H9 (cell line): ENCODE results near the gene SLC44A2. TPM values are rescaled to one million over a fixed set of nuclear protein-coding genes. Genes with fewer than 3 reads are reported as not detected.

Experiments used
- DNase-seq: peaks from one replicate; pipeline ENCODE4 v3.0.0-alpha.2; 2017
- H2AFZ ChIP-seq: one replicate; pipeline ENCODE4 v1.6.1; 2013; ENCODE audit warnings: mild to moderate bottlenecking, low read length, control low read depth, moderate library complexity
- H2AK5ac ChIP-seq: 2 replicates; pipeline ENCODE4 v1.6.1; 2013; ENCODE audit warnings: low read length, control low read depth, mixed read lengths; ENCODE audit not compliant: insufficient read length
- H2BK120ac ChIP-seq: one replicate; pipeline ENCODE4 v1.6.1; 2013; ENCODE audit warnings: low read depth, mild to moderate bottlenecking, low read length, control low read depth, inconsistent platforms; ENCODE audit not compliant: poor library complexity, severe bottlenecking
- H2BK12ac ChIP-seq: 2 replicates; pipeline ENCODE4 v1.6.1; 2013; ENCODE audit warnings: low read length, control low read depth, mixed read lengths, low read depth; ENCODE audit not compliant: insufficient read length
- H2BK15ac ChIP-seq: 2 replicates; pipeline ENCODE4 v1.6.1; 2013; ENCODE audit warnings: low read depth, low read length, control low read depth
- H2BK20ac ChIP-seq: one replicate; pipeline ENCODE4 v1.6.1; 2013; ENCODE audit warnings: low read depth, mild to moderate bottlenecking, low read length, control low read depth, inconsistent platforms; ENCODE audit not compliant: poor library complexity, severe bottlenecking
- H2BK5ac ChIP-seq: 2 replicates; pipeline ENCODE4 v1.6.1; 2013; ENCODE audit warnings: low read length, control low read depth, mixed read lengths; ENCODE audit not compliant: insufficient read length
- H3K14ac ChIP-seq: 2 replicates; pipeline ENCODE4 v1.6.1; 2013; ENCODE audit warnings: low read length, control low read depth; ENCODE audit not compliant: insufficient read depth
- H3K18ac ChIP-seq: 2 replicates; pipeline ENCODE4 v1.6.1; 2013; ENCODE audit warnings: low read depth, mild to moderate bottlenecking, mixed read lengths, low read length, control low read depth; ENCODE audit not compliant: insufficient read length
- H3K23ac ChIP-seq: 2 replicates; pipeline ENCODE4 v1.6.1; 2013; ENCODE audit warnings: low read length, control low read depth, mixed read lengths, low read depth; ENCODE audit not compliant: insufficient read length
- H3K23me2 ChIP-seq: 2 replicates; pipeline ENCODE4 v1.6.1; 2013; ENCODE audit warnings: low read depth, mild to moderate bottlenecking, mixed read lengths, low read length, control low read depth; ENCODE audit not compliant: insufficient read length, poor library complexity, severe bottlenecking
- H3K27ac ChIP-seq: 2 replicates; pipeline ENCODE4 v1.5.1; 2013; ENCODE audit warnings: low read length, control low read depth, mixed read lengths, low read depth; ENCODE audit not compliant: insufficient read length
- H3K27me3 ChIP-seq: 2 replicates; pipeline ENCODE4 v1.6.1; 2013; ENCODE audit warnings: low read length, control low read depth, inconsistent platforms; ENCODE audit not compliant: insufficient read depth
- H3K4ac ChIP-seq: 2 replicates; pipeline ENCODE4 v1.6.1; 2013; ENCODE audit warnings: low read depth, mild to moderate bottlenecking, control low read depth, inconsistent platforms, low read length, moderate library complexity
- H3K4me1 ChIP-seq: 2 replicates; pipeline ENCODE4 v1.6.1; 2013; ENCODE audit warnings: low read length, control low read depth, inconsistent platforms; ENCODE audit not compliant: insufficient read depth
- H3K4me2 ChIP-seq: 2 replicates; pipeline ENCODE4 v1.6.1; 2013; ENCODE audit warnings: low read length, control low read depth, mixed read lengths; ENCODE audit not compliant: insufficient read length, insufficient read depth
- H3K56ac ChIP-seq: 2 replicates; pipeline ENCODE4 v1.6.1; 2013; ENCODE audit warnings: low read depth, mild to moderate bottlenecking, mixed read lengths, low read length, control low read depth; ENCODE audit not compliant: insufficient read length
- H3K79me1 ChIP-seq: 2 replicates; pipeline ENCODE4 v1.6.1; 2013; ENCODE audit warnings: low read depth, mild to moderate bottlenecking, moderate library complexity, low read length, control low read depth, inconsistent platforms; ENCODE audit not compliant: insufficient read depth, poor library complexity, severe bottlenecking
- H3K79me2 ChIP-seq: 2 replicates; pipeline ENCODE4 v1.6.1; 2013; ENCODE audit warnings: low read length, control low read depth, inconsistent platforms; ENCODE audit not compliant: insufficient read depth
- H3K9ac ChIP-seq: 2 replicates; pipeline ENCODE4 v1.6.1; 2013; ENCODE audit warnings: low read length, control low read depth, mixed read lengths; ENCODE audit not compliant: insufficient read length; ENCODE audit errors: extremely low read depth
- H3K9me3 ChIP-seq: one replicate; pipeline ENCODE4 v1.6.1; 2013; ENCODE audit warnings: low read depth, low read length, inconsistent platforms; ENCODE audit not compliant: control insufficient read depth
- H3T11ph ChIP-seq: one replicate; pipeline ENCODE4 v1.6.1; 2013; ENCODE audit warnings: mild to moderate bottlenecking, low read length, control low read depth, inconsistent platforms
- H4K20me1 ChIP-seq: one replicate; pipeline ENCODE4 v1.6.1; 2013; ENCODE audit not compliant: control insufficient read depth, insufficient read length, insufficient read depth
- H4K5ac ChIP-seq: 2 replicates; pipeline ENCODE4 v1.6.1; 2013; ENCODE audit warnings: low read depth, mild to moderate bottlenecking, mixed read lengths, low read length, control low read depth; ENCODE audit not compliant: insufficient read length
- H4K8ac ChIP-seq: replicated peaks from 2 replicates; pipeline ENCODE4 v1.6.1; 2013; ENCODE audit warnings: low read length, control low read depth, mixed read lengths, low read depth; ENCODE audit not compliant: insufficient read length
- H4K91ac ChIP-seq: 2 replicates; pipeline ENCODE4 v1.6.1; 2013; ENCODE audit warnings: low read depth, mild to moderate bottlenecking, moderate library complexity, mixed read lengths, low read length, control low read depth; ENCODE audit not compliant: insufficient read length
- H3K27ac Mint-ChIP-seq, 3 experiments: 2 replicates in 2 of 3; 3 replicates in 1 of 3; pipeline ENCODE4 v1.8.0; 2020 to 2021; ENCODE audit warnings: mixed read lengths in 3 of 3, mild to moderate bottlenecking in 1 of 3, moderate library complexity in 1 of 3
- H3K27me3 Mint-ChIP-seq: 2 replicates; pipeline ENCODE4 v1.8.0; 2021; ENCODE audit warnings: low read depth, mild to moderate bottlenecking, moderate library complexity, mixed read lengths
- H3K36me3 Mint-ChIP-seq, 3 experiments: 2 replicates in 2 of 3; 3 replicates in 1 of 3; pipeline ENCODE4 v1.8.0; 2020 to 2021; ENCODE audit warnings: low read depth in 3 of 3, mixed read lengths in 3 of 3; ENCODE audit not compliant: insufficient read depth in 1 of 3
- H3K4me1 Mint-ChIP-seq, 2 experiments: 2 replicates each; pipeline ENCODE4 v1.8.0; 2020; ENCODE audit warnings: mixed read lengths in 2 of 2
- H3K4me3 Mint-ChIP-seq, 2 experiments: 2 replicates in 1 of 2; 3 replicates in 1 of 2; pipeline ENCODE4 v1.8.0; 2020 to 2021; ENCODE audit warnings: mild to moderate bottlenecking in 2 of 2, mixed read lengths in 2 of 2, moderate library complexity in 1 of 2
- H3K9me3 Mint-ChIP-seq, 2 experiments: 2 replicates in 1 of 2; 3 replicates in 1 of 2; pipeline ENCODE4 v1.8.0; 2020; ENCODE audit warnings: mild to moderate bottlenecking in 2 of 2, mixed read lengths in 2 of 2, moderate library complexity in 1 of 2
- WGBS: extraction: QIAGEN DNeasy Blood & Tissue Kit; methylation state at CpG from one replicate; pipeline ENCODE4 v1.1.7; 2013; ENCODE audit warnings: missing lambda C conversion rate, low lambda C conversion rate, mixed read lengths; ENCODE audit not compliant: insufficient read length; ENCODE audit errors: extremely low coverage; 5-methylcytosine and 5-hydroxymethylcytosine counted together
- total RNA-seq: library from RNA; stranded (reverse); gene quantifications from 2 replicates; pipeline ENCODE4 v1.2.1, GENCODE V29; 2021
- TF ChIP-seq, protein P1 (sequence below): fragments of 200-600 bp; sonication (generic); conservative IDR thresholded peaks from 3 replicates; pipeline ENCODE4 v1.8.0; 2021; ENCODE audit warnings: antibody characterized with exemption, mild to moderate bottlenecking

Gene SLC44A2
- total RNA-seq, 1 experiment from 2014 or later: 121 TPM

DNA sequence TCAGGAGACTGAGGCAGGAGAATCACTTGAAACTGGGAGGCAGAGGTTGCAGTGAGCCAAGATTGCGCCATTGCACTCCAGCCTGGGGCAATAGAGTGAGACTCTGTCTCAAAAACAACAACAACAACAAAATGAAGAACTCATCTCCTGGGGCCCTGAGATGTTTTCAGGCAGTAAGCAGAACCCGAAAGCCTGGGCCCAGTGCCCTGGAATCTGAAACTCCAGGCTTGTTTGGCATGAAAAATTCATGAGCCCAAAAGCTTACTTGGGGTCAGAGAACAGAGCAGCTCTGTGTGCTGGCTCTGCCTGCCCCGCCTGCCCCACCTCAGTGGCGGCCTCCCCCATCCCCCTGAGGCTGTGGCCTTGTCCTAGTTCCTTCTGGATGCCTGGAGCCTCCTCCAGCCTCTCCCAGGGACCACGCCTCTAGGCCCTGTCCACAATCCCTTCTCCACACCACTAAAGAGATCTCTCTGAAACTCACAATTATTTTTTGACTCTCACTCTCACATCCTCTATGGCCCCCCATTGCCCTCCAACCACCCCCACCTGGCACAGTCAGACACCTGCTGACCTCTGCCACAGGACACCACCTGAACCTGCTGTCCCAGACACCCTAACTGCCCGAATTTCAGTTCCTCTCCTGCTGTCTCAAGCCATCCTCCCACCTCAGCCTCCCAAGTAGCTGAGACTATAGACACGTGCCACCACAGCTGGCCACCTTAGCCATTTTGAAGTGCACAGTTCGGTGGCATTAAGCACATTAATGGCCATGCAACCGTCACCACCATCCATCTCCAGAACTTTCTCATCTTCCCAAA lies 31.3 kb upstream of the SLC44A2 start:
- TF ChIP-seq, protein P1, sequence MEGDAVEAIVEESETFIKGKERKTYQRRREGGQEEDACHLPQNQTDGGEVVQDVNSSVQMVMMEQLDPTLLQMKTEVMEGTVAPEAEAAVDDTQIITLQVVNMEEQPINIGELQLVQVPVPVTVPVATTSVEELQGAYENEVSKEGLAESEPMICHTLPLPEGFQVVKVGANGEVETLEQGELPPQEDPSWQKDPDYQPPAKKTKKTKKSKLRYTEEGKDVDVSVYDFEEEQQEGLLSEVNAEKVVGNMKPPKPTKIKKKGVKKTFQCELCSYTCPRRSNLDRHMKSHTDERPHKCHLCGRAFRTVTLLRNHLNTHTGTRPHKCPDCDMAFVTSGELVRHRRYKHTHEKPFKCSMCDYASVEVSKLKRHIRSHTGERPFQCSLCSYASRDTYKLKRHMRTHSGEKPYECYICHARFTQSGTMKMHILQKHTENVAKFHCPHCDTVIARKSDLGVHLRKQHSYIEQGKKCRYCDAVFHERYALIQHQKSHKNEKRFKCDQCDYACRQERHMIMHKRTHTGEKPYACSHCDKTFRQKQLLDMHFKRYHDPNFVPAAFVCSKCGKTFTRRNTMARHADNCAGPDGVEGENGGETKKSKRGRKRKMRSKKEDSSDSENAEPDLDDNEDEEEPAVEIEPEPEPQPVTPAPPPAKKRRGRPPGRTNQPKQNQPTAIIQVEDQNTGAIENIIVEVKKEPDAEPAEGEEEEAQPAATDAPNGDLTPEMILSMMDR: no peak

More for the DNA sequence above, 31.3 kb upstream of the SLC44A2 start:
- Histone ChIP-seq H3K18ac (no peak overlapping the region), H2AFZ (no peak overlapping the region), H3K23ac (no peak overlapping the region), H4K20me1 (peaks cover 2% of the 10 kb centered on the region), H3K4me2 (no peak overlapping the region), H3K79me1 (no peaks in the 10 kb centered on the region), H3K4me1 (no peaks in the 10 kb centered on the region), H3K56ac (no peak overlapping the region), H3K79me2 (no peaks in the 10 kb centered on the region), H2AK5ac (no peak overlapping the region), H4K5ac (no peak overlapping the region), H3T11ph (no peak overlapping the region), H4K8ac (no peak overlapping the region), H3K4ac (no peak overlapping the region), H2BK12ac (no peak overlapping the region), H2BK5ac (no peak overlapping the region), H4K91ac (no peak overlapping the region), H3K9me3 (no peaks in the 10 kb centered on the region), H3K27me3 (no peaks in the 10 kb centered on the region), H2BK120ac (no peak overlapping the region), H3K14ac (no peak overlapping the region), H2BK15ac (no peak overlapping the region), H3K9ac (no peak overlapping the region), H2BK20ac (no peak overlapping the region), H3K23me2 (no peaks in the 10 kb centered on the region), H3K27ac (no peak overlapping the region)
- peak overlapping the region in 1 of 3 experiments; percentile 34; a peak in 2 of 7 replicates for H3K27ac Mint-ChIP-seq
- no peak for DNase-seq
- WGBS: no CpG with 5 or more reads among the region's 9 CpGs
- no peak overlapping the region for H3K4me3 Mint-ChIP-seq
- H3K9me3 Mint-ChIP-seq: no peaks in the 10 kb centered on the region
- no peaks in the 10 kb centered on the region for H3K4me1 Mint-ChIP-seq
- no peaks in the 10 kb centered on the region for H3K36me3 Mint-ChIP-seq
- peaks cover 12% of the 10 kb centered on the region for H3K27me3 Mint-ChIP-seq
